HG02759 (cell line): ENCODE results near the gene NEDD4L.
"Not testable (repeated sequence)": the region's sequence is repeated elsewhere in the genome, so short reads cannot be mapped to it uniquely, and the experiment has no call there.

Experiments
- ATAC-seq: cut with Tn5 transposase; IDR thresholded peaks from one replicate; pipeline ENCODE4 v1.9.1; 2021; ENCODE audit warnings: mild to moderate bottlenecking, moderate library complexity; ENCODE audit not compliant: unreplicated experiment

Gene NEDD4L

DNA sequence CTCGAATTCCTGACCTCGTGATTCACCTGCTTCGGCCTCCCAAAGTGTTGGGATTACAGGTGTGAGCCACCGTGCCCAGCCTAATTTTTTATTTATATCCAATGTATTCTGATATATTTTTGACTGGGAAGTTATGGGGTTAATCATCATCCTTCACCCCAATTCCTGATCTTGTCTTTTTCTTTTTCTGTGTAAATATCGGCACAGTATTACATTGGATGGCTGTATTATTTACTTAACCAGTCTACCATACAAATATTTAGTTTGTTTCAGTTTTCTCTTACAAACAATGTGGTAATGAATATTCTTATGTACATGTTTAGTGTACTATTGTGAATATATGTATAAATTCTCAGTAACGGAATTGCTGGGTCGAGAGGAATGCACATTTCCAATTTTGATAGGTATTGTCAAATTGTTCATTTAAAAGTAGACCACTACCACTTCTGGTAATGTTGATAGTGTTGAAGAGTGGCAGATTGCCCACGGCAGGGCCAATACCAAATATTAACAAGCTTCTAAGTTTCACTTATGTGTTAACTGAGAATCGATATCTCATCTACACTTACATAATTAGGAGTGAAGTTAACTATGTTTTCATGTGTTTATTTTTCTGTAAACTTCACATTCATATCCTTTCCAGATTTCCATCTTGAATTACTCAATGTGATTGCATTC lies 388.2 kb downstream of the NEDD4L start:
- ATAC-seq, result no peak

DNA sequence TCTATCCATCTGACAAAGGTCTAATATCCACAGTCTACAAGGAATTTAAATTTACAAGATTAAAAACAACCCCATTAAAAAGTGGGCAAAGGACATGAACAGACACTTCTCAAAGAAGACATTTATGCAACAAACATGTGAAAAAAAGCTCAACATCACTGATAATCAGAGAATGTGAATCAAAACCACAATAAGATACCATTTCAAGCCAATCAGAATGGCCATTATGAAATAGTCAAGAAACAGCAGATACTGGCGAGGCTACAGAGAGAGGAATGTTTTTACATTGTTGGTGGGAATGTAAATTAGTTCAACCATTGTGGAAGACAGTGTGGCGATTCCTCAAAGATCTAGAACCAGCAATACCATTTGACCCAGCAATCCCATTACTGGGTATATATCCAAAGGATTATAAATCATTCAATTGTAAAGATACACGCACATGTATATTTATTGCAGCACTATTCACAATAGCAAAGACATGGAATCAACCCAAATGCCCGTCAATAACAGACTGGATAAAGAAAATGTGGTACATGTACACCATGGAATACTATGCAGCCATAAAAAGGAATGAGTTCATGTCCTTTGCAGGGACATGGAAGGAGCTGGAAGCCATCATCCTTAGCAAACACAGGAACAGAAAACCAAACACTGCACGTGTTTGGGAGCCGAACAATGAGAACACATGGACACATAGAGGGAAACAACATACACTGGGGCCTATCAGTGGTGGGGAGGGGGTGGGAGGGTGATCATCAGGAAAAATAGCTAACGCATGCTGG lies 391.4 kb downstream of the NEDD4L start:
- ATAC-seq, result not testable (repeated sequence)

DNA sequence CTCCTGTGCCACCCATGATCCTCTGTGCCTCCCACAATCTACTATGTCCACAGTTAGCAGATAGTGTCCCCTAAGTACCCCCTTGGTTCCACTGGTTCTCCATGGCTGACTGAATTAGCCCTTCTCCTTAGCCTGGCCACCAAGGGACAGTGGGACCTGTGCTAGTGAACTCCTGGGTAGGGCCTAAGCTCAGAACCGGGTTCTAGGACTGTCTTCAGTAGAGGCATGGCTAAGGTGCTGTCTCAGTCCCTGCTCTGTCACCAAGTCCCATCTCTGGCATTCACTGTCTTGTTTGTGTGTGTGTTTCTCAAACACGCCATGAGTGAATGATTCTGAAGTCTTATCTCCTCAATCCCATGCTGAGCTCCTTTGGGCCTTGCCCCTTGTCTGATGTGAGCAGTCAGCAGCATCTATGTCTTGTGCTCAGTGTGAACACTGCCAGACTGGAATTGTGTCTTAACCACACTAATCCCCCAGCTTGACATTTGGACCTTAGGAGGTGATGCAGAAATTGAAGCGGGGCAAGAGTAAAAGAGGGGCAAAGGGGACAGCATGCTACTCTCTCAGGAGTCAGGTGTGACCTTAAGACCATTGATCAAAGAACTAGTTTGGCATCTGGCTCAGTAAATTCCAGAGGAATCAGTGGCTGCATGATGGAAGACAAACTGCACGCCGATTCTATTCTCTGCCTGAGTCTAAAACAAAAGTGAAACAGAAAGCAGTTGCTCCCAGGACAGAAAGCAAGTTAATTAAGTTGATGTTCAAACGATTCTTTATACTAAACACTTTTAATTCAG lies 394.3 kb downstream of the NEDD4L start:
- no peak for ATAC-seq

DNA sequence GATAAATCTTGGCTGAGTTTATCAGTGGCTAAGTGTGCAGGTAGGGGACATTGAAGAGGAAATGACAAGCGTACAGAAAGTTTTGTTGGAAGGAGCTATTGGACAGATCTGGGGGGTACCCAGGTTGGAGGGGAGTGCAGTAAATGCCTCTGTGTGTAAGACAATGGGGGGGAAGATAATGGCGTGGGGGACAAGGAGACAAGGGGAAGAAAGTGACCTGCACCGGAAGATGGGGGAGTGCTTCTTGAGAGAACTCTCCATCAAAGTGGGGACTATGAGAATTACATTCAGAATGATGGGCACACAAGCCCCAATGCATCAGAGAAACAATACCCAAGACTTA lies 394.9 kb downstream of the NEDD4L start:
- ATAC-seq, result no peak

DNA sequence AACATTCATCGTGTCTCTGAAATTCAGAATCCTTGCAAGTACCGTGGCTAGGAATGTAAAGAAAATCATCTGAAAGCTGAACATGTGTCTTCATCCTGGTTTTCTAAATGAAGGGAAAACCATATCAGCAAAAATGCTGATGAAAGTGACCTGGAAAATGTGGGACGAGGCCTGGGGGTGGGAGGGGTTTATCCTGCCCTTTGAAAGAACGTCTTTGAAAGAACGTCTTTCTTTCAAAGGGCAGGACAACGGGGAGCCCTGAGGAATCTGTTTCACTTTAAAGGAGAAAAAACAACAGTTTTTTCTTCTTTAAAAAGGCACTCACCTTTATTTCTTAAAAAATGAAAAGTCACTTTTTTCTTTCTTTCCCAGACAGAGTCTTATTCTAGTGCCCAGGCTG lies 399.6 kb downstream of the NEDD4L start:
- no peak for ATAC-seq

DNA sequence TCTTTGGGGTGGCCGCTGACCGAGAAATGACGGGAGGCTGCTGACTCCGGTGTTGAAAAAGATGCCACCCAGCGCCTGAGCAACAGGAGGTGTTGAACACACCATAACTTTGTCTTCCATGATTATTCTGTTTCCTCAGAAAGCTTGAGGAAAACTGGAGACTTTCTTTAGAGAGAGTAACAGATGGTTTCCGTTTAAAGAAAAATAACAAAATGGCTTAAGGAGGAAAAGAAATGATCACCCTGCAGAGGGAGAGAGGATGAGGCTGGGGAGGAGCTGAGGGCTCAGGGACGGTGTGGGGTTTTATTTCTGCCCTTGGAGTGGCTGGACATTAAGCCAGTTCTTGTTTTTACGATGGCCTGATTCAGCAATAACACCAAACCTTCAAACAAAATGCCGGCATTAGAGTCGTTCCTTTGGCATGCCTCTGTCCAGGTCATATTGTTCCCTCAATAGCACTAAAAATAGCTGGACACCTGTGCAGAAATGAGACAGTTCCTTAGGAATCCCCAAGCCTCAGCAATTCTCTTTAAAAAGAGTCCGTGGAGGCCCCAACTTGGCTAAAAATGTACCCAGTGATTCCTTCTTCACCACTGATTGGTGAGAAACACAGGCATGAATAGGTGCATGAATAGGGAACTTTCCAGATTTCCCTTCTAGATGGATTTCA lies 402.5 kb downstream of the NEDD4L start:
- ATAC-seq, result no peak

DNA sequence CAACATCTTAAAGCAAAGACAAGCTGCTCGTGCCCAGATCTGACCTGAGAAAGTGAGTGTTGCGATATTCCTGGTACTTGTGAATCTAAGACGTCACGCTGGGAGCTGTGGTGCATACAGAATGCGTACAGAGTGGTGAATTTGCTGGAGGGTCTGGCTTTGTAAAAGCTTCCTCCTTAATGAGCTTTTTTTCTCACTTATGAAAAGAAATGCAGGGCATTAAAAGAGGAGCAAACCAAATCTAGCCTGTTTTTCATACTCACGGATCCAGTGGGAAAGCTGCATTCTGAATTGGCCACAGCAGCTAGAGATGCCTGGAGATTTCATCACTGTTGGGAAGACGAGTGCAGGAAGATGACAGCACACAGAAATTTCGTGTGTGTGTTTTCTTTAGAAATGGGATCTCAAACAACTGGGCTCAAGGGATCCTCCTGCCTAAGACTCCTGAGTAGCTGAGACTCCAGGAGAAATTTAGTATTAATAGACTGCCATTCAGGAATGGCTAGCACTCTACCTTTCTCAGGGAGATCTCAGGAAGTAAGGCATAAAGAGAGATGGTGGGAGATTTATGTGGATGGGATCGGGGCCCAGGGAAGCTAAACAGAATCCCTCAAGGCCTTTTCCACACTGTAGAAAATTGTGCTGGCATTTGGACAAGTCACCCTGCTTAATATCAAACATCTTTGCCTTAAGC lies 403.5 kb downstream of the NEDD4L start:
- ATAC-seq, result no peak

DNA sequence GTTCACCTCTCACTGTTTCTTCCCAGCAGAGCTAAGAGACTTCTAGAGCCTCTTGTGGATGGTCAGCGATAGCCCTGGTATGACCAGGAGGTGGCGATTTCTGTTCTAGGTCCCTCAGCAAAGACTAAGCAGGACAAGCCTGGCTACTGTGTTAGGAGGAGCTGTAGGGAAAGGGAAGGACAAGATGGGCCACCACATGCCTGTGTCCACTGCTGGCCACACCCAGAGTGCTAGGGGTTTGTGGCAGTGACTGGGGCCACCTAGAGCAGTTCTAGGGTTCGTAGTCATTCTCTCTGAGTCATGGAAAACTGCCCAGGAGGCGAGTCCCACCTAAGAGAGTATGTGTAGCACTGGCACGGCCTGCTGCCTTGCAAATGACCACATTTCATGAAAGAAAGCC lies 405.4 kb downstream of the NEDD4L start:
- no peak for ATAC-seq
